Chondrocyte (in vitro differentiated cells): ENCODE results near the gene ELL2. TPM values are rescaled to one million over a fixed set of nuclear protein-coding genes. Genes with fewer than 3 reads are reported as not detected.
A peak's percentile ranks its signal among the peaks of the same experiment; 100 is the strongest.
"Not testable (repeated sequence)": the region's sequence is repeated elsewhere in the genome, so short reads cannot be mapped to it uniquely, and the experiment has no call there.

Source experiments
- DNase-seq: peaks from one replicate; pipeline ENCODE4 v3.0.0; 2021; ENCODE audit warnings: mixed read lengths, low spot score
- H3K27ac Mint-ChIP-seq: one replicate; pipeline ENCODE4 v1.8.0; 2021; ENCODE audit warnings: mild to moderate bottlenecking, moderate library complexity, mixed read lengths; ENCODE audit not compliant: unreplicated experiment
- H3K27me3 Mint-ChIP-seq: 2 replicates; pipeline ENCODE4 v1.8.0; 2021; ENCODE audit warnings: low read depth, mixed read lengths
- H3K36me3 Mint-ChIP-seq: 2 replicates; pipeline ENCODE4 v1.8.0; 2021; ENCODE audit warnings: low read depth, mixed read lengths
- H3K4me1 Mint-ChIP-seq: 2 replicates; pipeline ENCODE4 v1.8.0; 2021; ENCODE audit warnings: low read depth, mild to moderate bottlenecking, mixed read lengths
- H3K4me3 Mint-ChIP-seq: one replicate; pipeline ENCODE4 v1.8.0; 2021; ENCODE audit warnings: mild to moderate bottlenecking, moderate library complexity, mixed read lengths; ENCODE audit not compliant: unreplicated experiment
- H3K9me3 Mint-ChIP-seq: 2 replicates; pipeline ENCODE4 v1.8.0; 2021; ENCODE audit warnings: low read depth, mixed read lengths
- total RNA-seq: library from RNA; stranded (reverse); gene quantifications from 3 replicates; pipeline ENCODE4 v1.2.1, GENCODE V29; 2021
- TF ChIP-seq, protein P1 (sequence below): fragments of 200-600 bp; sonication (generic); IDR thresholded peaks from 2 replicates; pipeline ENCODE4 v1.5.0; 2021; ENCODE audit warnings: antibody characterized with exemption, mild to moderate bottlenecking, moderate library complexity

The ELL2 gene
- total RNA-seq, 1 donor from 2014 or later = 51.7 TPM

DNA sequence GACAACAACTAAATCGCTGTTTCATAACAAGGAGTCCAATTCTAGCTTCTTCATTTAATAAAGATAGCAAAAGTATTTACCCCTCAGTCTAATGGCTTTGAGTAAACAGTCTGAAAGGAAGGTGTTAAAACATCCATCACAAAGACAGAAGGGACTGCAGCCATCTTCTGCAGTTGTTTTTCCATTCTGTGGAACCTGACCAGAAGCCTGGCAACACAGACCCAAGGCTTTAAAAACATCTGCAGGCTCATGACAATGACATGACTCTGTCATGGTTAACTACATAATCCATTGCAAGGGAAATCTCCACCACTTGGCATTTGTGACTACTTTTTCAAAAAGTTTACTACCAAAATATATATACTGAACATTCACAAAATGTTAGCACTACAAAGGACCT, 51.9 kb downstream of the ELL2 start:
- Mint-ChIP-seq H3K27ac (no peak overlapping the region), H3K4me1 (peaks cover 30% of the 10 kb centered on the region), H3K9me3 (no peaks in the 10 kb centered on the region), H3K36me3 (peaks cover 20% of the 10 kb centered on the region), H3K27me3 (no peaks in the 10 kb centered on the region), H3K4me3 (no peak overlapping the region)
- no peak for DNase-seq
- TF ChIP-seq, protein P1, sequence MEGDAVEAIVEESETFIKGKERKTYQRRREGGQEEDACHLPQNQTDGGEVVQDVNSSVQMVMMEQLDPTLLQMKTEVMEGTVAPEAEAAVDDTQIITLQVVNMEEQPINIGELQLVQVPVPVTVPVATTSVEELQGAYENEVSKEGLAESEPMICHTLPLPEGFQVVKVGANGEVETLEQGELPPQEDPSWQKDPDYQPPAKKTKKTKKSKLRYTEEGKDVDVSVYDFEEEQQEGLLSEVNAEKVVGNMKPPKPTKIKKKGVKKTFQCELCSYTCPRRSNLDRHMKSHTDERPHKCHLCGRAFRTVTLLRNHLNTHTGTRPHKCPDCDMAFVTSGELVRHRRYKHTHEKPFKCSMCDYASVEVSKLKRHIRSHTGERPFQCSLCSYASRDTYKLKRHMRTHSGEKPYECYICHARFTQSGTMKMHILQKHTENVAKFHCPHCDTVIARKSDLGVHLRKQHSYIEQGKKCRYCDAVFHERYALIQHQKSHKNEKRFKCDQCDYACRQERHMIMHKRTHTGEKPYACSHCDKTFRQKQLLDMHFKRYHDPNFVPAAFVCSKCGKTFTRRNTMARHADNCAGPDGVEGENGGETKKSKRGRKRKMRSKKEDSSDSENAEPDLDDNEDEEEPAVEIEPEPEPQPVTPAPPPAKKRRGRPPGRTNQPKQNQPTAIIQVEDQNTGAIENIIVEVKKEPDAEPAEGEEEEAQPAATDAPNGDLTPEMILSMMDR = no peak

DNA sequence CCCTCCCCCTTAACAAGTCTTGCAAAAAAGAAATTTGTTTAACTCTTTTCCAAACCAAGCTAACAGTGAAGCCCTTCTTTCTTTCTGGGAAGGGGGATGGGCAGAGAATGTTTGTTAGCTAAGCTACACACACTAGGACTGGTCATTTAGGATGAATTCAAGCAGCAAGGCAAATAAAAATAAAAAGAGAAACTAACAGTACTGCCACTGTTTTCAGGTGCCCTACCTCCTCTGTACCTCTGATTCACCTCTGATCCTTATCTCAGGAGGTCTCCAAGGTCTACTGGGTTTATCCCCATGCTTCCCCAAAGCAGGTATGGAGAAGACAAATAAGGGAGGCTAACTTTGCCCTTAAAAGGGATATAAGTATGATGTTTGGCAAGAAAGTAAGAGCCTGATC, 52.9 kb downstream of the ELL2 start:
- peak overlapping the region; percentile 3 for H3K27ac Mint-ChIP-seq
- no peak for DNase-seq
- H3K9me3 Mint-ChIP-seq = no peaks in the 10 kb centered on the region
- TF ChIP-seq, protein P1 = no peak
- peaks cover 24% of the 10 kb centered on the region for H3K36me3 Mint-ChIP-seq
- peaks cover 30% of the 10 kb centered on the region for H3K4me1 Mint-ChIP-seq
- H3K27me3 Mint-ChIP-seq = no peaks in the 10 kb centered on the region
- H3K4me3 Mint-ChIP-seq = no peak overlapping the region

DNA sequence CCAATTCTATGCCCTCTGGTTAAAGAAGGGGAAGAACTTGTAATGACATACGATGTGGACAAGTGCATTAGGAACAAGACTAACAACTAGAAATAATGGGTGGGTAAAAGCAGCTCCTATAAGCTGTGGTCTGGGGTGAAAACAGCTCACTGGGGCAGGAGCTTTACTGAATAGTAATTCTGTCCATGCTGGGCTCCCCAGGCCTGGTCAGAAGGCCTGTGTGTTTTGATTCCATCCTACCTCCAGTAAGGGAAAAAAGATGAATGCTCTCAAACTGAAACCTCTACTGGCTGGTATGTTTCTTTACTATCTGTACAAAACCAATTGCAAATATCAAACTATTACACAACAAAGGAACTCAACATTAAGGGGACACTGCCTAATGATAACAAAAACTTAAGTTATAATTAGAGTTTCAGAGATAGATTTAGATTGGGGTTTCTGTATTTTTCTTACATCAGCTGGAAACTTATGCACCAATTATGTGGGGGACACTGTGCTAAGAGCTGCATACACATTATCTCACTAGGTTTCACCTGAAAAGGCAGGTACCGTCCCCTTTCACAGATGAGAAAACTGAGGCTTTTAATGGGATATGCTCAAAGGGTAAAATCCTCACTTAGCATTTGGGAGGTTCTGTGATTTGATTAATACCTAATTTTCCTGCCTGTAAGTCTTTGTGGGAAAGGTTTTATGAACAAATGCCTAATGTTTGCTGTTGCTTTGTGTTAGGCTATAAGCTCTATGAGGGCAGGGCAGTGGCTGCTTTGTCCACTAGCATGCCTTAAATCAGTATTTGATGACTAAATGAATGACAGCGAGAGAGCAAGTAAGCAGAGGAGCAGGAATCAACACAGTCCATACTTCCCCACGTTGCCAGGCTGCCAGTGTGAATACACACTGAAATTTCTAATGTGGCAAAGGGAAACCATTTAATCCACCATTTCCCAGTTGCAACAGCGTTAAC, 53.6 kb downstream of the ELL2 start:
- TF ChIP-seq, protein P1 = no peak
- no peaks in the 10 kb centered on the region for H3K9me3 Mint-ChIP-seq
- DNase-seq = no peak
- peaks cover 24% of the 10 kb centered on the region for H3K36me3 Mint-ChIP-seq
- no peak overlapping the region for H3K4me3 Mint-ChIP-seq
- peak overlapping the region; percentile 36 for H3K27ac Mint-ChIP-seq
- H3K4me1 Mint-ChIP-seq = peaks cover 30% of the 10 kb centered on the region
- no peaks in the 10 kb centered on the region for H3K27me3 Mint-ChIP-seq

DNA sequence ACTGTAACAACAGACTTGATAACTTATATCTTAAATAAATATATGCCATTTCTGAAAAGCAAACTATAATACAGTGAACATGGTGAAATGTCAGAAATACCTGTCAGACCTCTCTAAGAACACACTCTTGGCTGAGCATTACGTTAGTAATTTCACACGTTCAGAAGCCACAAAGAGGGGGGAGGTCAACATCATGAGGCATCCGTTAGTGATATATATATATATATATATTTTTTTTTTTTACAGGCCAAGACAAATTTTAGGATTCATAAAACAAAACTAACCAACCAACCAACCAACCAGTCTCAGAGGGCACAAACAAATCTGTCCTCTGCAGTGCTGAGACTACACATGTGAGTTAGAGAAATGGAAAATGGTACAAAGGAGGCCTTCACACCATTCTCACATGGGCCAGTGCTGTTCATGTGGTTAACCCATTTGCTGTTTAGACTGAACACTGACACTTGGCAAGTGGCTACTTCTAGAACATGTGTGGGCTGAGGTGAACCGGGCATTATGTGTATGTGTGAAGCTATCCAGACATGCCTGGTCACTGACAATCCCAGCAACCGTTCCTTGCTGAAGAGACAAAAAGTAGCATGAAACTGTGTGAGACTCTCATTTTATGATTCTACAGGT, 54.5 kb downstream of the ELL2 start:
- H3K4me1 Mint-ChIP-seq = peaks cover 28% of the 10 kb centered on the region
- H3K27ac Mint-ChIP-seq = no peak overlapping the region
- H3K36me3 Mint-ChIP-seq = peaks cover 24% of the 10 kb centered on the region

DNA sequence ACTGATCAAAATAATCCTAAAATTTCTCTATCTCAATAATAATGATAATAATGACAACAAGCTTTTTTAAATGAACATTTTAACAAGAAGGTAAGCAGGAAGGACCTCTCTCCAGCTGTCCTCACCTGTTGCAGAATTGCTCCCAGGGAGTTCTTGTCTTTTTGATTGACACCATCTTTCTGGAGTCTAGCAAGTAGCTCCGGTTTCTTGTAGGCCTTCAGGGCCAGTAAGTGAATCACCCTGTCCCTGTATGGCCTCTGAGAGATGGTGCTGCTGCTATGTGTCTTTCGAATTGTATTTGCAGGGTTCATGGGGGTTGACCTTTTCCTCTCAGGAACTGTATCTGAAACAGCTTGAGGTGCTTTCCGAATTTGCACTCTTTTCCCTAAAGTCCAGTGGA, 55.3 kb downstream of the ELL2 start:
- H3K27me3 Mint-ChIP-seq, H3K27ac Mint-ChIP-seq, H3K9me3 Mint-ChIP-seq, H3K4me3 Mint-ChIP-seq, DNase-seq: not testable (repeated sequence)
- Mint-ChIP-seq H3K36me3 (peaks cover 19% of the 10 kb centered on the region), H3K4me1 (peaks cover 31% of the 10 kb centered on the region)

More for the DNA sequence above, 54.5 kb downstream of the ELL2 start:
- no peaks in the 10 kb centered on the region for H3K27me3 Mint-ChIP-seq
- H3K9me3 Mint-ChIP-seq = no peaks in the 10 kb centered on the region
- TF ChIP-seq, protein P1 = no peak
- no peak for DNase-seq
- H3K4me3 Mint-ChIP-seq = no peak overlapping the region
